ENCODE data around the gene CYB561A3.

Gene CYB561A3

DNA sequence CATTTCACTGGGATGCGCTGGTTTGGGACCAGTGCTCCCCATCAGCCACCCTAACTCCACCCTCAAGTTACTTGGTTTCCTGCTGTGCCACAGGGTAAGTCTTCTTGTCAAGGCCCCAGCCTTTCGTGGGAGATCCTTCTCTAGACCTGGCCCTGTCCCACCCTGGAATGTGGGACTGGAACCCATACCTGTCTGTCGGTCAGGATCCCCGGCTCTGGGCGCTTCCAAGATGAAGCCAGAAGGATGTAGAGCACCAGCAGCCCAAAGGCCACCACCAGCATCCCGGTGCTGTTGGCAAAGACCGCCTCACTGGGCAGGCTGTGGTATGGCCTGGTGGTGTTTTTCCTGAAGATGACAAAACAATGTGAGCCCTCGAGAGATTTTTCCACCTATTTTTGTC, 10.9 kb downstream of the CYB561A3 start:
- H3K4me3 ChIP-seq (ENCODE audit: low read length) = no peak overlapping the region
- TF ChIP-seq, protein P1, sequence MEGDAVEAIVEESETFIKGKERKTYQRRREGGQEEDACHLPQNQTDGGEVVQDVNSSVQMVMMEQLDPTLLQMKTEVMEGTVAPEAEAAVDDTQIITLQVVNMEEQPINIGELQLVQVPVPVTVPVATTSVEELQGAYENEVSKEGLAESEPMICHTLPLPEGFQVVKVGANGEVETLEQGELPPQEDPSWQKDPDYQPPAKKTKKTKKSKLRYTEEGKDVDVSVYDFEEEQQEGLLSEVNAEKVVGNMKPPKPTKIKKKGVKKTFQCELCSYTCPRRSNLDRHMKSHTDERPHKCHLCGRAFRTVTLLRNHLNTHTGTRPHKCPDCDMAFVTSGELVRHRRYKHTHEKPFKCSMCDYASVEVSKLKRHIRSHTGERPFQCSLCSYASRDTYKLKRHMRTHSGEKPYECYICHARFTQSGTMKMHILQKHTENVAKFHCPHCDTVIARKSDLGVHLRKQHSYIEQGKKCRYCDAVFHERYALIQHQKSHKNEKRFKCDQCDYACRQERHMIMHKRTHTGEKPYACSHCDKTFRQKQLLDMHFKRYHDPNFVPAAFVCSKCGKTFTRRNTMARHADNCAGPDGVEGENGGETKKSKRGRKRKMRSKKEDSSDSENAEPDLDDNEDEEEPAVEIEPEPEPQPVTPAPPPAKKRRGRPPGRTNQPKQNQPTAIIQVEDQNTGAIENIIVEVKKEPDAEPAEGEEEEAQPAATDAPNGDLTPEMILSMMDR (conservative IDR thresholded peaks at IDR 0.05; ENCODE audit: low read depth, low read length) = no peak
- DNase-seq (ENCODE audit: low read depth) = no peak

DNA sequence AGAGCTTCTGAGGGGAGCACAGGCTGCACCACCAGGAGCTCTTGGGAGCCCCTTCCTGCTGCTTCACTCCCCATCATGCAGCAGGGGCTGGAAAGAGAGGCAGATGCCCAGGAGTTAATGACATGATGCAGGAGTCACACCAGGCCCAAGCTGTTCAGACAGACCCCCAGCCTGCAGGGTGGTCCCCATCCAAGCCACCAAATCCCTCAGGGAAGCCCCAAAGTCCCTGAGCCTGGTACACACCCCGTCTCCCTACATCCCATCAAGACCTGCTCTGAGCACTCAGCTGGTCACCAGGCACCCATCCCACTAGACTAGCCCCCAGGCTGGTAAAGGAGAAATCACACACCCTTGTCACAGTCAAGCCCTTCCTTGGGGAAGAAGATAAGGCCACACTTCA, 11.3 kb downstream of the CYB561A3 start:
- TF ChIP-seq, protein P1 (conservative IDR thresholded peaks at IDR 0.05; ENCODE audit: low read depth, low read length) = no peak
- H3K4me3 ChIP-seq (ENCODE audit: low read length) = no peak overlapping the region
- no peak for DNase-seq (ENCODE audit: low read depth)

DNA sequence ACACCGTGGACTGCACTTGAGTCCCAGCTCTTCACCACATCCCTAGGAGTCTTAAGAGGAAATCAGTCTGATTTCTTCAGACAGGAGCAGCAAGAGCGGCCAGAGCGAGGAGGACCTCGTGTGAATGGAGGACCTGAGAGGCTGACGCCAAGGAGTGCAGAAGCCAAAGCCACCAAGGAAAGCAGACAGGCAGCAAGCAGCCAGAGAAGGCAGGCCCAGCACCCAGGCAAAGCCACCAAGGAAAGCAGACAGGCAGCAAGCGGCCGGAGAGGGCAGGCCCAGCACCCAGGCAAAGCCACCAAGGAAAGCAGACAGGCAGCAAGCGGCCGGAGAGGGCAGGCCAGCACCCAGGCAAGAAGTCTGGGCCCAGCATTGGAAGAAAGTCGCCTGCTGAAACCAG, 11.8 kb downstream of the CYB561A3 start:
- no peak for DNase-seq (ENCODE audit: low read depth)
- H3K4me3 ChIP-seq (ENCODE audit: low read length) = no peak overlapping the region
- TF ChIP-seq, protein P1 (conservative IDR thresholded peaks at IDR 0.05; ENCODE audit: low read depth, low read length) = no peak

DNA sequence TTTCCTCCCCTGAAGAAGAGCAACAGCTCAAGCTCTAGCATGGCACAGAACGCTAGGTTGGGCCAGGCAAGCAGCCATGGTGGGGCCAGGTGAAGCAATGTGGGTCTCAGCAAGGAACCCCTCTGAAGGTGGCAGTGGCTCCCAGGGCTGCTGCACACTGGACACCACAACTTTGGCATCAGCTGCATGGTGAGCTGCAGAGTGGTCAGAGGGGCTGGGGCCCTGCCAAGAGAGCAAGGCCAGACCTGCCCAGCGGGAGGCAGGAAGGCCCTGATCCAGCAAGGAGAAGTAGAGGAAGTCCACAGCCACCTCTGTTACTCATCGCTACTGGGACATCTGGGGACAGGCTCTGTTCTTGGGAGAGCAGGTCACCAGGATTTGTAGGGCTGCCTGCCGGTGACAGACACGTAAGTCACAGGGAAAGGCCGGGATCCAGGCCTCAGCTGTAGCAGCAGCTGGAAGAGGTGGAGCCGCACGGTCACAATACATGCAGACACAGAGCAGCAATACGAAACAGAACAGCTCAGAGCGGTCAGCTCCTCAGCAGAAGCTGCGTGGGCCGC, 12.4 kb downstream of the CYB561A3 start:
- no peak for DNase-seq (ENCODE audit: low read depth)
- no peak overlapping the region for H3K4me3 ChIP-seq (ENCODE audit: low read length)
- TF ChIP-seq, protein P1 (conservative IDR thresholded peaks at IDR 0.05; ENCODE audit: low read depth, low read length) = no peak

- no peak overlapping the region for H3K4me3 ChIP-seq (ENCODE audit: low read length)
- TF ChIP-seq, protein P1 (conservative IDR thresholded peaks at IDR 0.05; ENCODE audit: low read depth, low read length) = no peak
- no peak for DNase-seq (ENCODE audit: low read depth)
Measured at GRCh38 chr11:61347916-61348461, 13.7 kb downstream of the CYB561A3 start.

DNA sequence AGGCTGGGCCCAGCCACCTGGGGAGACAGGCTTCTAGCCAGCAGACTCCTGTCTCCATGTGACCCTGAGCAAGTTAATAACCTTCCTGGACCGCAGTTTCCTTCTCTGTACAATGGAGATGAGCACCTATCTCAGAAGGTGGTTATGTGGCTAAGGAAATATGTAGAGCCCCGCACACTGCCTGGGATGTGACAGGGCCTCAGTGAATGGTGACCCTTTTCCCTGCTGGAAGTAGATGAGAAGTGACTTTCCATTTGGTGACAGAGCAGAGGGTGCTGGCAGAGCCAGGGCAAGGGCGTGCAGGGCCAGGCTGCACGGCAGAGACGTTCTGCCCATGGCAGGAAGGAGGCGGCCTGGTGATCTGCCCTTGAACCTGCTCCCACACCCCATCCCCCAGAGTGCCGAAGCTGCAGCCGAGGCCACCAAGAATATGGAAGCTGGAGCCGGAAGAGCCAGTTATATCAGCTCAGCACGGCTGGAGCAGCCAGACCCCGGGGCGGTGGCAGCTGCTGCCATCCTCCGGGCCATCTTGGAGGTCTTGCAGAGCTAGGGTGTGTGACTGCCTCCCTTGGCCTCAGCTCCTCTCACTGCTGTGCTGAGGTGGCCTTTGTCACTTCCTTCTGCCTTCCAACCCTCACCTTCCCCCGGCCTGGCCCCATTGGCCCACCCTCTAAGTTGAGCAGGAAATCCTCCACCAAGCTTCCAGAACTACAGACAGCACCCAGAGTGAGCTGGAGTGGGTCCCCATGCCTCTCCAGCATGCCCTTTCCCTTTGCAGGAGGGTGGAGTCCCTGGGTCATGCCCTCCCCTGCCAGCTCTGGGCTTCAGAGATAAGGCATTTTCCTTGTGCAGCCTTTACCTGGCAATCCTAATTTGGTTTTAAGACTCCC, 15.5 kb downstream of the CYB561A3 start:
- TF ChIP-seq, protein P1 (conservative IDR thresholded peaks at IDR 0.05; ENCODE audit: low read depth, low read length) = no peak
- no peak for DNase-seq (ENCODE audit: low read depth)
- no peak overlapping the region for H3K4me3 ChIP-seq (ENCODE audit: low read length)
